ENCODE data around the gene EFCAB10. TPM values are rescaled to one million over a fixed set of nuclear protein-coding genes. Genes with fewer than 3 reads are reported as not detected.
"Not testable (repeated sequence)": the region's sequence is repeated elsewhere in the genome, so short reads cannot be mapped to it uniquely, and the experiment has no call there.

EFCAB10 gene
- total RNA-seq, 1 donor from 2014 or later = 0.28 TPM

GRCh38 chr7:105521717-105522463, 59.4 kb downstream of the EFCAB10 start, which contains the start of gene PUS7:
TSS of gene PUS7 (minus strand) at chr7:105522271. CDS start at chr7:105508512, 13,759 bp downstream.
- Mint-ChIP-seq H3K4me3 (ENCODE audit: unreplicated experiment) (peak within 1 kb of the TSS; percentile 95), H3K9me3 (ENCODE audit: unreplicated experiment) (no peaks in the 10 kb centered on the region), H3K27me3 (ENCODE audit: unreplicated experiment) (no peaks in the 10 kb centered on the region), H3K27ac (ENCODE audit: unreplicated experiment) (no peak within 1 kb of the TSS), H3K4me1 (ENCODE audit: unreplicated experiment) (peaks cover 7% of the 10 kb centered on the region), H3K36me3 (ENCODE audit: low read depth, unreplicated experiment) (no peaks in the 10 kb centered on the region)
- no peak for TF ChIP-seq CTCF (IDR thresholded peaks at IDR 0.05; ENCODE audit: unreplicated experiment)
- peak; percentile 87 for DNase-seq (ENCODE audit: low spot score)

- Mint-ChIP-seq H3K27ac (ENCODE audit: unreplicated experiment) (no peak overlapping the region), H3K36me3 (ENCODE audit: low read depth, unreplicated experiment) (no peaks in the 10 kb centered on the region), H3K4me1 (ENCODE audit: unreplicated experiment) (peaks cover 7% of the 10 kb centered on the region), H3K4me3 (ENCODE audit: unreplicated experiment) (peak overlapping the region; percentile 95), H3K27me3 (ENCODE audit: unreplicated experiment) (no peaks in the 10 kb centered on the region), H3K9me3 (ENCODE audit: unreplicated experiment) (no peaks in the 10 kb centered on the region)
- peak; percentile 37 for DNase-seq (ENCODE audit: low spot score)
- TF ChIP-seq CTCF (IDR thresholded peaks at IDR 0.05; ENCODE audit: unreplicated experiment) = no peak
These were observed 60.1 kb downstream of the EFCAB10 start for GRCh38 chr7:105521027-105521716.

- not testable (repeated sequence) for H3K36me3 Mint-ChIP-seq (ENCODE audit: low read depth, unreplicated experiment); DNase-seq (ENCODE audit: low spot score); H3K27ac Mint-ChIP-seq (ENCODE audit: unreplicated experiment); H3K9me3 Mint-ChIP-seq (ENCODE audit: unreplicated experiment); H3K4me1 Mint-ChIP-seq (ENCODE audit: unreplicated experiment); H3K27me3 Mint-ChIP-seq (ENCODE audit: unreplicated experiment)
- peak overlapping the region; percentile 65 for H3K4me3 Mint-ChIP-seq (ENCODE audit: unreplicated experiment)
These were observed 60.7 kb downstream of the EFCAB10 start for GRCh38 chr7:105520620-105521019.

GRCh38 chr7:105519353-105519752, 61.9 kb downstream of the EFCAB10 start:
- Mint-ChIP-seq H3K27me3 (ENCODE audit: unreplicated experiment) (no peaks in the 10 kb centered on the region), H3K4me3 (ENCODE audit: unreplicated experiment) (peak overlapping the region; percentile 62), H3K9me3 (ENCODE audit: unreplicated experiment) (no peaks in the 10 kb centered on the region), H3K36me3 (ENCODE audit: low read depth, unreplicated experiment) (no peaks in the 10 kb centered on the region), H3K4me1 (ENCODE audit: unreplicated experiment) (peaks cover 7% of the 10 kb centered on the region), H3K27ac (ENCODE audit: unreplicated experiment) (peak overlapping the region; percentile 64)
- no peak for DNase-seq (ENCODE audit: low spot score)
- TF ChIP-seq CTCF (IDR thresholded peaks at IDR 0.05; ENCODE audit: unreplicated experiment) = no peak

- DNase-seq (ENCODE audit: low spot score); H3K27me3 Mint-ChIP-seq (ENCODE audit: unreplicated experiment): not testable (repeated sequence)
These were observed 65.7 kb downstream of the EFCAB10 start for GRCh38 chr7:105515610-105516009.

More at GRCh38 chr7:105515610-105516009, 65.7 kb downstream of the EFCAB10 start:
- H3K36me3 Mint-ChIP-seq (ENCODE audit: low read depth, unreplicated experiment); H3K27ac Mint-ChIP-seq (ENCODE audit: unreplicated experiment); H3K4me3 Mint-ChIP-seq (ENCODE audit: unreplicated experiment); H3K9me3 Mint-ChIP-seq (ENCODE audit: unreplicated experiment): not testable (repeated sequence)
- H3K4me1 Mint-ChIP-seq (ENCODE audit: unreplicated experiment) = peaks cover 15% of the 10 kb centered on the region

Other genes with a start within 250 kb of the EFCAB10 start
- gene SRPK2, start 192.6 kb downstream of the EFCAB10 start, total RNA-seq (ENCODE audit: unreplicated experiment) = 70.5 TPM
- 14.4 TPM for gene PUS7, start 59.2 kb downstream of the EFCAB10 start, total RNA-seq (ENCODE audit: unreplicated experiment)
- 18.3 TPM for gene RINT1, start 49.3 kb downstream of the EFCAB10 start, total RNA-seq (ENCODE audit: unreplicated experiment)